H7 (cell line): ENCODE measurements around the gene FAM156B. TPM values are rescaled to one million over a fixed set of nuclear protein-coding genes. Genes with fewer than 3 reads are reported as not detected.
"Not testable (repeated sequence)": the region's sequence is repeated elsewhere in the genome, so short reads cannot be mapped to it uniquely, and the experiment has no call there.

Experiments used
- DNase-seq: peaks from one replicate; pipeline ENCODE4 v3.0.0; 2012
- H3K27me3 ChIP-seq: 2 replicates; pipeline ENCODE4 v1.6.0; 2011; ENCODE audit warnings: mild to moderate bottlenecking, low read length; ENCODE audit not compliant: control insufficient read depth, insufficient read depth
- H3K36me3 ChIP-seq: replicated peaks from 2 replicates; pipeline ENCODE4 v1.5.1; 2011; ENCODE audit warnings: low read length; ENCODE audit not compliant: control insufficient read depth, insufficient read depth
- H3K4me3 ChIP-seq: 2 replicates; pipeline ENCODE4 v1.5.1; 2011; ENCODE audit warnings: low read depth, mild to moderate bottlenecking, control low read depth, low read length, moderate library complexity; ENCODE audit not compliant: insufficient read depth
- total RNA-seq: library from RNA; depleted of rRNA; stranded (reverse); fragments of >200 nt; shearing (Covaris generic); gene quantifications from 2 replicates; pipeline ENCODE4 v1.2.3, GENCODE V29; 2014; rRNA removed

FAM156B gene
- total RNA-seq, 1 experiment from 2014 or later = 21.5 TPM

DNA sequence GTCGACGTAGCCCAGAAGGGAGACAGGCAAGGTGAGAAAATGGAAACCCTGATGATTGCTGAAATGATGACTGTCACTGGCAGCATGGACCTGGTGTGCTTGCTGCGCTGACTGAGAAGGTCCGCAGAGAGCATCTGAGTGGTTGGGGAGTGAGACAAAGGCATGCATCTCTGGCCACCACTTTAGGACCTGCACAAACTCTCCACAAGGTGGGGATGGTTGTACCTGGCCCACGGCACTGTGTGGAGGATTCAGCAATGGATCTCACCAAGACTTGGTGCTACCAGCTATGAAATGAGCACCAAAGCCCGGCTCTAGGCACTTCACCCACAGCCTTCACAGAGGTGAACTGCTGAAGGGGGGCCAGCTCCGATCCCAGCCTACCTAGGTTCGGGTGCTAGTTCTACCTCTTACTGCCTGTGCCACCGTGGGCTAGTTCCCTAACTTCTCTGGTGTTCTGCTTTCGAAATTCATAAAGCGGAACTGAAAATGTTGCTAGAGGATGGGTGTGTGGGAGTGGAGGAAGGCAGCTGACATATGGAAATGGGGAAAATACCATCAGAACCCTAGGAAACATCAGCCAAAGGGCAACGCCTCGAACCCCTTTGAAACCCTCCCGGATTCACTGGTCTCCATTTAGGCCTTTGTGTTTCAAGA, 48.8 kb downstream of the FAM156B start:
- H3K36me3 ChIP-seq, H3K27me3 ChIP-seq, H3K4me3 ChIP-seq, DNase-seq: not testable (repeated sequence)

DNA sequence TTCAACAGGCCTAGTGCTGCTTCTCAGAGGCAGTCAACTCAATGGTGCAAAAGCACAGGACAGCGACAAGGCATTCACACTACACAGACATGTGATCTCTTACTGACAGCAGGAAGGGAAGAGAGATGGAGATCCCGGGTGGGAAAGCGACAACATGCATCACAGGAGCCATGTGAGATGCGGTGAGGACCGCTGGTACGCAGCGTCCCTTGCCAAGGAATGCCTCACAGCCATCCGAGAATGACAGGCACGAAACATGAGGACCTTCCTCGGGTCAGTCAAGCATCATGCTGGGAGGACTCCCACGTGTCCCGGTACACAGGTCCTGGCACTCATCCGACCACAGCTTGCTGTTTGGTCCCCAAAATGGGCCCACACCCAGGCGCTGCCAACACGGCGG, 50.4 kb downstream of the FAM156B start:
- H3K36me3 ChIP-seq, DNase-seq, H3K27me3 ChIP-seq, H3K4me3 ChIP-seq: not testable (repeated sequence)

DNA sequence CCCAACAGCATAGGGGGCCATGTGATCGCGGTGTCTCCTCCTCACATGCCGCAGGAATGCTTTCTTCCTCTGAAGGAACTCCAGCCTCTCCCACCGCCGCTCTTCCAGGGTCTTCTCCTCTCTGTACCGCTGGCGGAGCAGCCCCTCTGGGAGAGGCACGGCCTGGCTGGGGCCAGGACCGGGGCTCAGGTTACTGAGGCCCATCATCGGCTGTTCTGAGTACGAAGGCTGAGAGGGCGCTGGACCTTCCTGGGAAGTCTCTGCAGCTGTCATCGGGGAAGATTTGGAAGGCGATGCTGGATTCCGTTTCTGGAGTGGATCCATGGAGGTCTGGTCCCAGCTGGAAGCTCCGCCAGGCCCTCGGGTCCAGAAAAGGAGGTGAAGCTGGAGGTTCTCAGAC, 51.1 kb downstream of the FAM156B start:
- H3K36me3 ChIP-seq, H3K4me3 ChIP-seq, H3K27me3 ChIP-seq, DNase-seq: not testable (repeated sequence)

DNA sequence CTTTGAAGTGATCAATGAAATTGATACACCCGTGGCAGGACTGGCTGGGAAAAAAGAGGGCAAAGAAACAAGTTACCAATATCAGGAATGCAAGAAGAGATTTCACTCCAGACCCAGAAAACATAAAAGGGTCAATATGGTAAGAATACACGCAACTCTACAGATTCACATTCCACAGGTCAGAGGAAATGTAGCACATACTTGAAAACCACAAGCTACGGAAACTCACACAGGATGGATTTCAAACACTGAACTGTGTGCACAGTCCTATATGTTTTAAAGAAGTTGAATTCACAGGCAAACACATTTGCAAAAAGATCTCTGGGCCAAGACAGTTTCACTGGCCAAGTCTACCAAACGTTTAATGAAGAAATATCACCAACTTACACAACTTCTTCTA, 52.2 kb downstream of the FAM156B start:
- not testable (repeated sequence) for DNase-seq

DNA sequence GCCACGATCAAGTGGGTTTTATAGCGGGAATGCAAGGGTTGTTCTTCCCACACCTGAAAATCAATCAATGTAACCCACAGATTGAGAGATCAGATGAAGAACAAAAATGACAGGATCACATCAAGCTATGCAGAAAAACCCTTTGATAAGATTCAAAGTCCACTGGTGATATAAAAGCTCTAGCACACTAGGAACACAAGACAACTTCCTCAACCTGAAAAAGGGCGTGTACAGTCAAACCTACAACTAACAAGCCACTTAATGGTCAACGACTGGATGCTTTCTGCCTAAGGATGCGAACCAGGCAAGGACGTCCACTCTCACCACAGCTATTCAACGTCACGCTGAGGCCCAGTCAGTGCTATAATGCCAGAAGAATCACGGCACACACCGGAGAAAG, 52.8 kb downstream of the FAM156B start:
- H3K36me3 ChIP-seq, DNase-seq, H3K4me3 ChIP-seq, H3K27me3 ChIP-seq: not testable (repeated sequence)

More for the DNA sequence above, 52.2 kb downstream of the FAM156B start:
- H3K27me3 ChIP-seq, H3K36me3 ChIP-seq, H3K4me3 ChIP-seq: not testable (repeated sequence)

Other genes starting within 250 kb of the FAM156B start
- not detected in 2 replicates for gene SSX7, start 242.4 kb upstream of the FAM156B start, total RNA-seq
- gene SSX2, start 190.2 kb upstream of the FAM156B start, total RNA-seq = 0.45 TPM in 1 of 2 replicates, not detected in the other
- gene SSX2B, start 146.1 kb upstream of the FAM156B start, total RNA-seq = 0.10 TPM in 1 of 2 replicates, not detected in the other
- gene SPANXN5, start 99.9 kb upstream of the FAM156B start, total RNA-seq = not detected in 2 replicates
- gene XAGE5, start 86.0 kb upstream of the FAM156B start, total RNA-seq = not detected in 2 replicates
- gene XAGE3, start 29.2 kb upstream of the FAM156B start, total RNA-seq = not detected in 2 replicates
- gene FAM156A, start 61.2 kb downstream of the FAM156B start, total RNA-seq = 7.2 and 8.8 TPM in 2 replicates
- gene GPR173, start 151.5 kb downstream of the FAM156B start, total RNA-seq = 3.4 and 3.6 TPM in 2 replicates
- 7.6 and 11.2 TPM in 2 replicates for gene TSPYL2, start 185.0 kb downstream of the FAM156B start, total RNA-seq
- 4.1 and 7.3 TPM in 2 replicates for gene KANTR, start 196.8 kb downstream of the FAM156B start, total RNA-seq